ENCODE data around the gene NUB1.

DNA sequence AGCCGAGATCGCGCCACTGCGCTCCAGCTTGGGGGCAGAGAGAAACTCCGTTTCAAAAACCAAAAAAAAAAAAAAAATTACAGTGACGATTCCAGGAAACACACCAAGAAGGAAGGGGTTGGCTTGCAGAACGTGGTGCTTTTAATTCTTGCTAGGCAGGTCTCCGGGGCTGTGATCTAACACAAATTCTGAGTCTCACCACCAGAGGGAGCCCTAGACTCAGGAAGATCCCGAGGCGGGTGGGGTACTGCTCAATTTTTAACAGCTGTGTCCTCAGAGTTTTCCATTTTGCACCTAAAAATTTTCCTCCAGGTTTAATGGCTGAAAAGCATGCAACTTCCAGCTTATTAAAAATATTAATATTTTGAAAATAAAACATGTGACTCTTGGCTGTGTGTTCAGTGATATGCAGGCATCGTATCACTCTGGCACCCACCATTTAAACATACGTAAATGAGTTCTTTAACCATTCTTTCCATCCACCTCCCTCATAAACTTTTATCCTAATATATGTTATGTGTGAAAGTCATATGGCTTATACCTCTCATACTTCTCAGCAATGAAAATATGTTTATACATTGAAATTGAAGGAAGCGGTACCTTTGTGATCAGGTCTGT, 26.5 kb upstream of the NUB1 start:
- TF ChIP-seq POLR2A (IDR thresholded peaks at IDR 0.05) = peak in 1 of 2 donors; percentile 14
- TF ChIP-seq, protein P1, sequence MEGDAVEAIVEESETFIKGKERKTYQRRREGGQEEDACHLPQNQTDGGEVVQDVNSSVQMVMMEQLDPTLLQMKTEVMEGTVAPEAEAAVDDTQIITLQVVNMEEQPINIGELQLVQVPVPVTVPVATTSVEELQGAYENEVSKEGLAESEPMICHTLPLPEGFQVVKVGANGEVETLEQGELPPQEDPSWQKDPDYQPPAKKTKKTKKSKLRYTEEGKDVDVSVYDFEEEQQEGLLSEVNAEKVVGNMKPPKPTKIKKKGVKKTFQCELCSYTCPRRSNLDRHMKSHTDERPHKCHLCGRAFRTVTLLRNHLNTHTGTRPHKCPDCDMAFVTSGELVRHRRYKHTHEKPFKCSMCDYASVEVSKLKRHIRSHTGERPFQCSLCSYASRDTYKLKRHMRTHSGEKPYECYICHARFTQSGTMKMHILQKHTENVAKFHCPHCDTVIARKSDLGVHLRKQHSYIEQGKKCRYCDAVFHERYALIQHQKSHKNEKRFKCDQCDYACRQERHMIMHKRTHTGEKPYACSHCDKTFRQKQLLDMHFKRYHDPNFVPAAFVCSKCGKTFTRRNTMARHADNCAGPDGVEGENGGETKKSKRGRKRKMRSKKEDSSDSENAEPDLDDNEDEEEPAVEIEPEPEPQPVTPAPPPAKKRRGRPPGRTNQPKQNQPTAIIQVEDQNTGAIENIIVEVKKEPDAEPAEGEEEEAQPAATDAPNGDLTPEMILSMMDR (IDR thresholded peaks at IDR 0.05) = peak; percentile 63 to 91 (median 87)
